NCI-H82 (cell line): ENCODE data around the gene CEP112.
"Not testable (repeated sequence)": the region's sequence is repeated elsewhere in the genome, so short reads cannot be mapped to it uniquely, and the experiment has no call there.

Experiments
- DNase-seq: peaks from one replicate; lab custom pipeline; 2025; lab: John Stamatoyannopoulos, UW

CEP112 gene

DNA sequence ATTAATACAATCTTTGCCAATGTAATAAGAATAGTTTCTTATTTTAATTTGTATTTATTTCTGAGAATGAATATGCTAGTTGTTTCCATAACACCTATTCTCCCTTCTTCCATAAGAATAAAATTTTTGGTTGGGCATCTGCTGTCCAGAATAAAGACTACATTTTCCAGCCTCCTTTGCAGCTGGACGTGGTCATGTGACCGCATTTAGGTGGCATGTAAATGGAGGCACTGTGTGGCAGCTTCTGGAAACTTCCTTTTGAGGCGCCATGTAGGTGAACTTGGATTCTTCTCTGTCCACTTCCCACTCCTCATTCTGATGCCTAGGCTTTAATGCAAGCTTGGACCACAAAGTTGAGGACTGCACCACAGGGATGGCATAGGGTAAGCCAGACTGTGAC lies 415.0 kb downstream of the CEP112 start:
- DNase-seq: no peak

DNA sequence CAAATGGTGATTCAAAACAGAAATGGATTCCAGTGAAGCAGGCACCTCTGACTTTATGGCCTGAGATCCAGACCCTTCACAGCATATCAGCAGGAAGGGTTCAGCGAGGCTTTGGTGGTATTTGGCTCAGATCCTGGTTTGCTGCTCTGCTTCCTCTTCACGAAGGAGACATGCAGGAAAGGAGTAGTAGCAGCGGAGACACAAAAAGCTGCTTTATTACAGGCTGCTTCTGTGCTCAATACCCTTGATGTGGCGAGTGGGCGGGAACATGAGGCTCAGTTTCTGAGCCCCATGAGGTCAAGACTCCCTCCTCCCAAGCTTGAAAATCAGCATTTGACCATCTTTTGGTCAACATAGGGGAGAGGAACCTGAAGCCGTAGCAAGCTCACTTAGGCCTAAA lies 417.1 kb downstream of the CEP112 start:
- no peak for DNase-seq

DNA sequence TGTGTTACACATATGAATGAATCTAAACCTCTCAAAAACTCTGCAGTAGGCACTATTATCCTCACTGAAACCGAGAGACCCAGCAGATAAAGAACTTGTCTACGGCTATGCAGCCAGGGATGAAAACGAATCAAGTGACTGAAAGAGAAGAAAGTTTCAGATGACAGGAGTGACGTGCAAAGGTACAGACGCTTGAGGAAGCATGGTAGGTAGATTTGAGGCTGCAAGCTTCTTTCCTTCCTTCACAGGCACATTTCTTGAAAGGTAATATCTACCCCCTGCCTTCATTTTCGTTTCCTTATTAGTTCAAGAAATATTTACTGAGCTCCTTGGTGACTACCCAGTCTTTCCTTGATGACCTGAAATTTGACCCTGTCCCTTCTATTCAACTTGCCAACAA lies 418.9 kb downstream of the CEP112 start:
- no peak for DNase-seq

DNA sequence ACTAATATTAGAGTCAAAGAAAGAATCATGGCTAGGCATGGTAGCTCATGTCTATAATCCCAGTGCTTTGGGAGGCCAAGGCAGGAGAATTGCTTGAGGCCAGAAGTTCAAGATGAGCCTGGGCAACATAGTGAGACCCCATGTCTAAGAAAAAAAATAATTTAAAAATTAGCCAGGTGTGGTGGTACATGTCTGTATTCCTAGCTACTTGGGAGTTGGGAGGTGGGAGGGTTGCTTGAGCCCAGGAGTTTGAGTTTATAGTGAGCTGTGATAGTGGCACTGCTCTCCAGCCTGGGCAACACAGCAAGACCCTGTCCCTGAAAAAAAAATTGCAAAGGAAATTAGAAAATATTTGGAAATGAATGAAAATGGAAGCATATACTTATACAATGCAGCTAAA lies 420.2 kb downstream of the CEP112 start:
- no peak for DNase-seq

DNA sequence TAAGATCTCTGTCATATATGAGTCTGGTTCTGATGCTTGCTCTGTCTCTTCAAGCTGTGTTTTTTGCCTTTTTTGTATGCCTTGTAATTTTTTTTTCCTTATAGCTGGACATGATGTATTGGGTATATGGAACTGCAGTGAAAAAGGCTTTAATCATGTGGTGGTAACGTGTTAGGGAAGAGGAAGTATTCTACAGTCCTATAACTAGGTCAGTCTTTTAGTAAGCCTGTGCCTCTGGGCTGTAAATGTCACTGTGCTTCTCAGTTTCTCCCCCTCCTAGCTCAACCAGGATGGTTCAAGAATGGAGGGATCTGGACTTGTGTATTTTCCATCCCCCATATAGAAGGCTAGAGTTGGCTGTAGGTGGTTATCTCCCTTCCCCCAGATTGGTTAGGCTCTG lies 428.1 kb downstream of the CEP112 start:
- no peak for DNase-seq

DNA sequence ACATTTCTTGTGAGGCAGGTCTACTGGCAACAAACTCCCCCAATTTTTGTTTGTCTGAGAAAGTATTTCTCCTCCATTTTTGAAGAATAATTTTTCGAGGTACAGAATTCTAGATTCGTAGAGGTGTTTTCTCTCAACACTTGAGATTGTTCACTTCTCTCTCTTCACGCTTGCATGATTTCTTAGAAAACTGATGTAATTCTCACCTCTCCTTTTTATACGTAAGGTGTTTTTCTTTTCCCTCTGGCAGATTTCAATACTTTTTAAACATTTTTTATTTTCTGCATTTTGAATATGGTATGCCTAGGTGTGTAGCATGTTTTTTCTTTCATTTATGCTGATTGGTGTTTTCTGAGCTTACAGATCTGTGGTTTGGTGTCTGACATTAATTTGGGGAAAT lies 429.0 kb downstream of the CEP112 start:
- DNase-seq: no peak

DNA sequence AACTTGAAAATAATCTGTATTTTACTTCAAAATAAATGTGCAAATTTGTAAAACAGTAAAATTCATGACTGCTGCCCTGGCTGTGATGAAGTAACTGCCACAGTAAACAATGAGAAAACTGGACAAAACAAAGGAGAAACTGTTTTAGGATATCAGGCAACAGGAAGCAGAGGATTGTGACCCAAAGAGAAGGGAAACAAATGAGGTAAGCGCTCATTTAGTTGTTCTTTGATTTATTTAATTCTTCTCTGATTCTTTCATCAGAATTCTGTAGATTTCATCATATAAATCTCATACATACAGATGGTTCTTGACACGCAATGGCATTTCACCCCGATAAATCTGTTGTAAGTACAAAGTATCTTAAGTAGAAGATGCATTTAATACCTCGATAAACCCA lies 432.4 kb downstream of the CEP112 start:
- DNase-seq: no peak

DNA sequence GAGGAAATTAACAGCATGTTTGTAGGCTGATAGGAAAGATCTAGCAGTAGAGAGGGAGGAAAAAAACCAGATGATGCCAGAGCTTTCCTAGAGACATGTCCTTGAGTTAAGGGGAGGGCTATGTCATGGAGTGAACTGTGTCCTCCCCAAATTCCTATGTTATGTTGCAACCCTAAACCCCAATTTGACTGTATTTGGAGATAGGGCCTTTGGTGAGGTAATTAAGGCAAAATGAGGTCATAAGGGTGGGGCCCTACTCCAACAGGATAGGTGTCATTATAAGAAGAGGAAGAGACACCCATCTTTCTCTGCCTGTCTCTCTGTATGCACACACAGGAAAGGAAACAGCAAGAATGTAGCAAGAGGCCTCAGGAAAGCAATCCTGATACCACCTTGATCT lies 435.2 kb downstream of the CEP112 start:
- DNase-seq: no peak

DNA sequence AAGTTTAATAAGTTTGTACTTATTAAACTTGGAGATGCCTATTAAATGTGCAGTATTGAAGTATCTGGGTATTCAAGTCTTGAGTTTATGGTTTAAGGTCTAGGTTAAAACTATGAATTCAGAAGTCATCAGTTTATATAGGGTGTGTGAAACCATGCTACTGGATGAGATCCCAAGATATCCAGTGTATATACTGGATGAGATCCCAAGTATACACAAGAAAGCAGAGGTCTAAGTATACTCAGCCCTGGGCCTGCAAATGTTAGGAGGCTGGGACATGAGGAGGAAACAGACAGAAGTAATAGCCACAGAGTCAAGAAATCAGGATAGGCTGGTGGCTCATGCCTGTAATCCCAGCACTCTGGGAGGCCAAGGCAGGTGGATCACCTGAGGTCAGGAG lies 436.1 kb downstream of the CEP112 start:
- no peak for DNase-seq

DNA sequence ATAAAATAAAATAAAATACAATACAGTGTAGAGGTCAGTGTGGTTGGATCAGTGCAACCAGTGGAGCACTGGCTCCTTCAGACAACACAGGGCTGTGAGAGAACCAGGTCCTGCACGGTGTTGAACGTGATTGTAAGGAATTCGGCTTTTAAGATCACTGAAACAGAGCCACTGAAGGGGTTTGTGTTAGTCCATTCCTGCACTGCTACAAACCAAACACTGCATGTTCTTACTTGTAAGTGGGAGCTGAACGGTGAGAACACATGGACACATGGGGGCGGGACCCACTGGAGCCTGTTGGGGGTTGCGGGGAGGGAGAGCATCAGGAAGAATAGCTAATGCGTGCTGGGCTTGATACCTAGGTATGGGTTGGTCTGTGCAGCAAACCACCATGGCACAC lies 437.3 kb downstream of the CEP112 start:
- no peak for DNase-seq

DNA sequence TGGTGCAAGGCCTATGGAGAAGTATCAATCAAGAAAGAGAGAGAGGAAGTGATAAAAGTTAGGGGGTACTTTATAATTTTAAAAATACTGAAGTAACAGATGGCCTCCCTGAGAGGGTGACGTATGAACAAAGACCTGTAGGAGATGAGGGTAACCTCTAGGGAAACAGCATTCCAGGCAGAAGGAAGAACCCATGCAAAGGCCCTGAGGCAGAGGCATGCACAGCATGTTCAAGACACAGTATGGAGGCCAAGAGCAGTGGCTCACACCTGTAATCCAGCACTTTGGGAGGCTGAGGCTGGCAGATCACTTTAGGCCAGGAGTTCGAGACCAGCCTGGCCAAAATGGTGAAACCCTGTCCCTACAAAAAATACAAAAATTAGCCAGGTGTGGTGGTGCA lies 437.9 kb downstream of the CEP112 start:
- DNase-seq: no peak

DNA sequence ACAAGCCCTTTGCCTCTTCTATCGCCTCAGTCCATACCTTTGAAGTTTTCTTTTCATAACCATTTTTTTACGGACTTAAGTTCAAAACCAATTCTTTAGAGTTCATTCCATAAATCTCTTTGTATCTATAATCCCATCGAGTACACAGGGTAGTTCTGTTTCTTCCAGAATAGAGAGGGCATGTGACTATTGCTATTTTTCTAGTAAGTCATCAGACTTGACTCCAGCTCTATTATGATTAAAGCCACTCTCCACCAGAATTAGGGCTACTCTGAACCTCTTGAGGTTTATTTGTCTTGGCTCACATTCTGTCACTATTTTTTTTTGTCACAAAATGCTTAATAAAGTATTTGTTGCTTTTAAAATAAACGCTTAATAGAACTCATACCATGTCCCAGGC lies 438.6 kb downstream of the CEP112 start:
- no peak for DNase-seq

DNA sequence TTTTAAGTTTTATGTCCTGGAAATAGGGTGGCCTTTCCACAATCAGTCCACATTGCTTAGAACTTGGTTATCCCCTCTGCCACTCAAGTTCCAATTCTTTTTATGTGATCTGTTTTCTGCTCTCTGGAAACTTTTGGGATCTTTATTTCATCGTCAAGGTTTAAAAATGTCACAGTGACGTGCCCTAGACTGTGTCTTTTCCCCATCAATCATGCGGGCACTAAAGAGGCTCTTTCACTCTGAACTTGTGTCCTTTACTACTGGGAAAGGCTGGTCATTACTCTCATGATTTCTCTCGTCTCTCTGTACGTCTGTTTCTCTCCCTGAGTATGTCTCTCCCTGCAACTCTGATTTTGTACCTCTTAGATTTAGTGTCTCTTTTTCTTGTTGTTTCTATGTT lies 440.7 kb downstream of the CEP112 start:
- no peak for DNase-seq

DNA sequence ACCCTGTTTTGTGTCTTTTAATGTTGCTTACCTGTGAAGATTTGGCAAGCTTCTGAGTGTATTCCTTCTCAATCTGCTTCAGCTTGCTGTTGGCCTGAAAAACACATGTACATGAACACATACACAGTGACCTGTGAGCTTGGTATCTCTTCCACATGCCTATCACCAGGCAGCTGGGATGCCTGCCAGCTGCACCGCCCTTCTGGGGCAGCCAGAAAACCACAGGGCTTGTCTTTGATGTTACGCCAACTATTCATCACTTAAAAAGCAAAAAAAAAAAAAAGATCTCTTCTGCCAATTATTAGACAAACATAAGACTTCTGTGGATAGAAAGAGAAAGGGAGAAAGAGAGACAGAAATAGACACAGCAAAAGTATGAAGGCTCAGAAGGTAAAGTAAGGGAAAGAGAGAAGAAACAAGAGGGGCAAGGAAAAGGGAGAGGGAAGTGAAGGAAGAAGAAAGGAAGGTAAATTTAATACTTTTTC lies 441.3 kb downstream of the CEP112 start:
- no peak for DNase-seq

DNA sequence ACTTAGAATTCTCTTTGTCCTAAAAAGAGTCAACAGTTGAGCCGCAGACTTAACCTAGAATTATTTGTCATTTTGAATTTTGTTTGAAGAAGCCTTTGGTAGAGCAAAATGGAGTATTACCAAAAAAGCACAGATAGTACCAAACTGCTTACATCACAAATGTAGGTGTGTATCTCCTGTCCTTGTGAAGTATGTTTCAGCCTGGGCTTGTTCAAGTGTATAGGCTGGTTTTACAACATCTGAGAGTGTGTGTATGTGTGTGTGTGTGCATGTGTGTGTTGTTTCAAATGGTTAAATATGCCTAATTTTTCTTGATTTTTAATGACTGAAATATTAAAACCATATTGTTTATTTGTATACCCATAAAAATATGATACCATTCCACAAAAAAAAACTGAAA lies 441.8 kb downstream of the CEP112 start:
- no peak for DNase-seq

DNA sequence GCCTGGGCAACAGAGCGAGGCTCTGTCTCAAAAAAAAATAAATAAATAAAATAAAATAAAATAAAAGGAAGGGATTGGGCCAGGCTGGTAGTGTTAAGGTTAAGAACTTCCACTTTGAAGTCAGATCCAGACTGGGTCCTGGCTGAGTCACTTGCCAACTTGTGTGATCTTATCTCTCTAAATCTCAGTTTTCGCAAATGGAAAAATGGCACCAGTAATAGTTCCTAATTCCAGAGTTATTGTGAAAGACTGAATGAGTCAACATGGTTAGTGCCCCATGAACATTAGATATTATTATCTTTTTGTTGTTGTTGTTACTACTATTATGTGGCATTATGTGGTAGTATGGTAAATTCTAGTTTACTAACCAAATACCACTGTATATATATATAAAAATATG lies 442.5 kb downstream of the CEP112 start:
- DNase-seq: no peak

DNA sequence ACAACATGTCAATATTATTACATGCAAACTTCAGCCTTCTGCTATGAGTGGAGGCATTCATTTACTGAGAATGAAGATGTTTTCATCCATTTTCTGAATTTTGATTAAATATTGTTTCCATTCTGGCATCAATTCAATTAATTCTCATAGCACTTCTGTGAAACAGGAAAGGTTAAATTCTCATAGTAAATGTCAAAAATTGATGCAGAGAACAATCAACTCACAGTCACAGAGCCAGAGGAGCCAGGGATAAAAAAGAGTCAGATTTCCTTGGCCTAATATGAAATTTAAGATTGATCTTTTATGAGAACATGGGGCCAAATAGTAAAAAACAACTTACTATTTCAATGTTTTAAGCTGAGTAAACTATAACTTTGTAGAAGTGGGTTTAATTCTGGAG lies 446.7 kb downstream of the CEP112 start:
- no peak for DNase-seq

DNA sequence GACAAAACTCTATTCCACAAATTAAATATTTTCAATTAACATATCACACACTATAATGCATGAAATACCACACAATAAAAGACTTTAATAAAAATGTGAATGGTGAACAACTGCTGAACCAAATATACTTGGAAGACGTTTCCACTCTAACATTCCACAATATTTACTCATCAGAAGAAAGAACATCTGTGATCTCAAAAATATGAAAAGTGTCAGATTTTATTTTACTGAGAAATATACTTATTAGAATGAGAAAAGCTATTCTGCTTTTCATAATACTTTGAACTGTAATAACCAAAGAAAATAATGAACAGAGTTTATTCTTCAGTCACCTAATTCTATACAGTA lies 448.7 kb downstream of the CEP112 start:
- DNase-seq: no peak

DNA sequence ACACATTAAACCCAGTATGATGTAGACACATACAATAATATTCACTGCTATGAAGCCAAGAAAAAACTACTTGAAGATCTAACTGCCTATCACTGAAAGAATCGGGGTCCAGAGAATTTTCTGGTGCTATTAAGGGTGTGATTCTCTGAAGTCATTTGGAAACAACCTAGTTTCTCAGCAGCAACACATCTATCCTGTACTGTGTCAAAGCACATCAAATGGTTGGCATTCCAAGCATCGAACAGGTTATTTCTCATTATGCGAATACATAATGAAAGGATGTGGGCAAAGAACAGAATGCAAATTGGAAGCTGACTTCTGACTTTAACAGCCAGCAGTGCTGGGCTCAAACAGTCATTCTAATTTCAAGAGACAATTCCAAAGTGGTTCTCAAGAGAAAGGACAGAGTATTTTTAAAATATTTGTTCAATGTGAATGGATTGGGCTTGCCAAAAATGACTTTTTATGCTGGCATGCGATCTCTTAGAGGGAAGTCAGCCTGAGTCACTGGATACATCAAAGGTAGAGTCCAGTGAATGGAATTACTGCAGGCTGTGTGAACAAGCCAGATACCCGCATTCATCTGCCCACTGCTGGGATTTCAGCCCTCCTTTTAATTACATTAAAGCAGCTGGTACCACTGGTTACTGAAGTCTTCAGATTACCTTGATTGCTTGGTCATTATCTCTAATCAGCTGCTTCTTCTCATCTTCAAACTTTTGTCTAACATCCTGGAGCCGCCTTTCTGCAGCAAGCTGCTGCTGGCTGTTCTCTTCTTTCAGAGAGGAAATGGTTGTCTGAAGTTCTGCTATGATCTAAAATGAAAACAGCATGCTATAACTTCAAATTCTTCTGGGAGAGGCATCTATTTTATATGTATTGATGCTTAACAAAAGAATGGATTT lies 449.3 kb downstream of the CEP112 start:
- DNase-seq: peak; percentile 17

DNA sequence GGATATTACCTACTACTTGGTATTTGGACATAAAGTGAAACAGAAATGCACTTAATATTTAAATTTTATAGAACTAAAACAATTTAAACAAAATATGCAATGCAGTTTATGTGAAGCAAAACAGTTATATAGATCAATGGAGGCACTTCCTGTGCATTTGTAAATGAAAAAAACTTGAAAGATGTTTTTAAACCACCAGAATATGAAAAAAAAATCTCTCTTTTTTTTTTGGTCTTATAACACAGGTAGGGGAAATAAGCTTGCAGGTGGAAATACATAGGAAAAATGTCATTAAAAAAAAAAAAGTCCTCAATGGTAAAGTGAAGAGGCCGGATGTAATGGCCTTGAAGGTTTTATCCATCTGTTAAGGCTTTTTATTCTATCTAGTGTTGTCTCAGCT lies 450.2 kb downstream of the CEP112 start:
- no peak for DNase-seq

DNA sequence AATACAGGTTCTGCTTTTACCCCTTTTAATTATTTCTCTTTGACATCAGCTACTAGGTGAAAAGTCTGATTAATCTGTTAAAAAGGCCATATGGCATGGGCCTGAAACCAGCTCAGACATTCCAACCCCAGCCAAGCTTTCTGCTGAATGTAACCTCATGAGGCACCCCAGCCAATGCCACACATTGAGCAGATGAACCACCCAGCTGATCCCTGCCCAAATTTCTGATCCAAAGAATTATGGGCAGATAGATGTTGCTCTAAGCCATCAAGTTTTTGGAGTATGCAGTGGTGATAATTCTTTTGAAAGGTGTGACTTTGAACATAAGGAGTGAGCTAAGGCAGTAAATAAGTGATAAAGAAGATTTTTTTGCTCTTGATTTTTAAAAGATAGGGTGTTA lies 452.9 kb downstream of the CEP112 start:
- DNase-seq: no peak

DNA sequence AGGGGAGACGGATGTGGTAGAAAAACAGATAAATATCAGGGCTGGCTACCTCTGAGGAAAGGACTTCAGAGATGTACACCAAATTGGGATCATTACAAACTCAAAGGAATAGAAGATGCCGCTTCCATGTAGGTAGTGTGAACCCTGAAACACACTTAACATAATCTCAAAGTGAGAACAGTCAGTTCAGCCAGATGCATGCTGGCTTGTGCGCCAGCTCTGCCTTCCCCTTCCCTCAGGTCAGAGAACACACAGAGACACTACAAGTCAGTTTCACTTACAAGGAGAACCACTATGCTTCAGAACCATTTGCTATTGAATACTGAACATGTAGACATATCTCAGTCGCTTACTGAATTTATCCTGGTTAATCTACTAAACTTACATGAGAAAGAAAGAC lies 454.5 kb downstream of the CEP112 start:
- no peak for DNase-seq

DNA sequence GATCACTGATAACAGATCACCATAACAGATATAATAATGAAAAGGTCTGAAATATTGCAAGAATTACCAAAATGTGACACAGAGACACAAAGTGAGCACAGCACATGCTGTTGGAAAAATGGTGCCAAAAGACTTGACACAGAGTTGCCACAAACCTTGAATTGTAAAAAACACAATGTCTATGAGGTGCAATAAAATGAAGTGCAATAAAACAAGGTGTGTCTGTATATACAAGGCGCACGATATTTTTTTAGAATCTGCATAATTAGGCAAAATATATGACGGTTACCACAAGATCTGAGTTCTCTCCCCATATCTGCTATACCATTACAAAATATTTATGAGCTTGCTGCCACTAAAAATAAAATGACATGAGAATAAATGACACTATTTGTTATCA lies 458.6 kb downstream of the CEP112 start:
- DNase-seq: no peak

DNA sequence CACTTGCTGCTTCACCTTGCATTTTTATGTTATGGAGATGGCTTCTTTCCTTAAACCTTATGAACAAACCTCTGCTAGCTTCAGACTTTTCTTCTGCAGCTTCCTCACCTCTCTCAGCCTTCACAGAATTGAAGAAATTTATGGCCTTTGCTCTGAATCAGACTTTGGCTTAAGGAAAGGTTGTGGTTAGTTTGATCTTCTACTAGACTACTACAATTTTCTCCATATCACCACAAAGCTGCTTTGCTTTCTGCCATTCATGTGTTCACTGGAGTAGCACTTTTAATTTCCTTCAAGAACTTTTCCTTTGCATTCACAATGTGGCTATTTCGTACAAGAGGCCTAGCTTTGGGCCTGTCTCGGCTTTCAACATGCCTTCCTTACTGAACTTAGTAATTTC lies 459.3 kb downstream of the CEP112 start:
- DNase-seq: not testable (repeated sequence)
